ENCODE results near the gene PCYT1B. TPM values are rescaled to one million over a fixed set of nuclear protein-coding genes. Genes with fewer than 3 reads are reported as not detected.
"Not testable (repeated sequence)": the region's sequence is repeated elsewhere in the genome, so short reads cannot be mapped to it uniquely, and the experiment has no call there.

PCYT1B gene
- total RNA-seq, 1 donor, result 1.1 TPM

DNA sequence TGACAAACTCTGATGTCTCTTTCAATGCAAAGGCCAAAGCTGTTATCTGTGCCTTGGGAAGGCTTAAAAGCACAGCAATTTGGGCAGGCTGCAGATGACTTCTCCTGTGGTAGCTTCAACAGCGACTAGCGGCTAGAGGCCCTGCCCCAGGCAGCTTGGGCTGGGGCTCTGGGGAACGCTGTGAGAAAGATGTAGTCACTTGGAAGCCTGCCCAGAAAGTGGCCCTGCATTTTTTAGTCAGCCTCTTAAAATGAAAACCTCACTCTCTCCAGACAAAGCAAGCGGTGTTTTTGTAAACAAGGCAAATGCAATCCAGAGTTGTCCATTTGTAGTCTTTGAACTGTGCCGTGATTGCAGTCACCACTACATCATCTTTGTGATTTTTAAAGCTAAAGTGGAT is 27.5 kb downstream of the PCYT1B start:
- H3K9me3 ChIP-seq (ENCODE audit: low read depth, low read length), result no peaks in the 10 kb centered on the region
- no peaks in the 10 kb centered on the region for H4K20me1 ChIP-seq (ENCODE audit: insufficient read depth, low read length)
- H3K4me2 ChIP-seq (ENCODE audit: insufficient read depth, low read length), result no peak overlapping the region
- DNase-seq (ENCODE audit: insufficient read length, low spot score, missing footprints), result no peak
- no peaks in the 10 kb centered on the region for H3K27me3 ChIP-seq (ENCODE audit: insufficient read depth, low read length)
- no peak overlapping the region for H3K27ac ChIP-seq (ENCODE audit: low read depth, low read length)
- H3K36me3 ChIP-seq (ENCODE audit: insufficient read depth, low read length), result no peaks in the 10 kb centered on the region
- no peak overlapping the region for H3K4me3 ChIP-seq (ENCODE audit: insufficient read depth, low read length)
- TF ChIP-seq, protein P1, sequence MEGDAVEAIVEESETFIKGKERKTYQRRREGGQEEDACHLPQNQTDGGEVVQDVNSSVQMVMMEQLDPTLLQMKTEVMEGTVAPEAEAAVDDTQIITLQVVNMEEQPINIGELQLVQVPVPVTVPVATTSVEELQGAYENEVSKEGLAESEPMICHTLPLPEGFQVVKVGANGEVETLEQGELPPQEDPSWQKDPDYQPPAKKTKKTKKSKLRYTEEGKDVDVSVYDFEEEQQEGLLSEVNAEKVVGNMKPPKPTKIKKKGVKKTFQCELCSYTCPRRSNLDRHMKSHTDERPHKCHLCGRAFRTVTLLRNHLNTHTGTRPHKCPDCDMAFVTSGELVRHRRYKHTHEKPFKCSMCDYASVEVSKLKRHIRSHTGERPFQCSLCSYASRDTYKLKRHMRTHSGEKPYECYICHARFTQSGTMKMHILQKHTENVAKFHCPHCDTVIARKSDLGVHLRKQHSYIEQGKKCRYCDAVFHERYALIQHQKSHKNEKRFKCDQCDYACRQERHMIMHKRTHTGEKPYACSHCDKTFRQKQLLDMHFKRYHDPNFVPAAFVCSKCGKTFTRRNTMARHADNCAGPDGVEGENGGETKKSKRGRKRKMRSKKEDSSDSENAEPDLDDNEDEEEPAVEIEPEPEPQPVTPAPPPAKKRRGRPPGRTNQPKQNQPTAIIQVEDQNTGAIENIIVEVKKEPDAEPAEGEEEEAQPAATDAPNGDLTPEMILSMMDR (IDR thresholded peaks at IDR 0.05; ENCODE audit: extremely low read depth, low read depth, low read length), result no peak
- no peaks in the 10 kb centered on the region for H3K79me2 ChIP-seq (ENCODE audit: insufficient read depth, low read length)
- no peak overlapping the region for H2AFZ ChIP-seq (ENCODE audit: low read length)
- H3K4me1 ChIP-seq (ENCODE audit: insufficient read depth, low read length), result no peaks in the 10 kb centered on the region

DNA sequence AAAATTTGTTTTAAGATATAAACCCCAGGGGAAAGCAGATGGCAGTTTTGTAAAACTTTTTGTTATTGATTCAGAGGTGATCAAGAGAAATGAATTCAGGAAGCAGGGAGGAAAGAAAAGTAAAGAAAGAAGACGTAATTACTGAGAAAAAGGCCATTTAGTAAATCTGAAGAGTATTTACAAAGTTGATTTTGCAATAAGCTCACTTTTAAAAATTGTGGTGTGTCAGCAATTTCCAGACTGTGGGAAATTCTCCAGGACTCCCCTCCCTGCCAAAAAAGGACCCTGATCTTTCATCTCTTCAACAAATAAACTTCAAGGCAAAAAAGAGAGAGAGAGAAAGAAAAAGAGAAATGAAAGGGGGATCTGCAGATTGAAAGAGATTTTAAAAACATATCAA is 36.6 kb downstream of the PCYT1B start:
- Histone ChIP-seq H3K9me3 (ENCODE audit: low read depth, low read length) (no peaks in the 10 kb centered on the region), H3K36me3 (ENCODE audit: insufficient read depth, low read length) (no peaks in the 10 kb centered on the region), H3K4me1 (ENCODE audit: insufficient read depth, low read length) (no peaks in the 10 kb centered on the region), H3K27ac (ENCODE audit: low read depth, low read length) (no peak overlapping the region), H3K27me3 (ENCODE audit: insufficient read depth, low read length) (no peaks in the 10 kb centered on the region), H2AFZ (ENCODE audit: low read length) (no peak overlapping the region), H3K4me2 (ENCODE audit: insufficient read depth, low read length) (no peak overlapping the region), H3K4me3 (ENCODE audit: insufficient read depth, low read length) (no peak overlapping the region), H4K20me1 (ENCODE audit: insufficient read depth, low read length) (no peaks in the 10 kb centered on the region), H3K79me2 (ENCODE audit: insufficient read depth, low read length) (no peaks in the 10 kb centered on the region)
- no peak for DNase-seq (ENCODE audit: insufficient read length, low spot score, missing footprints)
- TF ChIP-seq, protein P1 (IDR thresholded peaks at IDR 0.05; ENCODE audit: extremely low read depth, low read depth, low read length), result no peak

DNA sequence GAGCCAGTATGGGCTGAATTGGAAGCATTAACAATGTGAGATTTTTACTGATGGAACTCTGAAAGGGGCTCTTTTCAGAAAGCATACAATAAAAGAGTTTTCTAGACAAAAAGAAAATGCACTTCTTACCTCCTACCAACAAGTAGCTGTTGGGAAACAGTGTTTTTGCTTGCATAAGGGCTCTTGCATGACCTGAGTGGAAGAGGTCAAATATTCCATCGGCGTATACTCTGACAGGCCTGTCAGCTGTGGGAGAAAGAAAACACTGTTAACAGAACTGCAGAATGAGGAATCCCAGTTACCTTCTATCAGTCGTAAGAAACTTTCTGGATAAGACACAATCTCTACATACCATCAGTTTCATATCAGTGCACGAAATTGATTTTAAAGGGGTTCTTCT is 39.5 kb downstream of the PCYT1B start:
- no peaks in the 10 kb centered on the region for H3K9me3 ChIP-seq (ENCODE audit: low read depth, low read length)
- no peak overlapping the region for H3K27ac ChIP-seq (ENCODE audit: low read depth, low read length)
- H3K27me3 ChIP-seq (ENCODE audit: insufficient read depth, low read length), result no peaks in the 10 kb centered on the region
- no peak overlapping the region for H3K4me3 ChIP-seq (ENCODE audit: insufficient read depth, low read length)
- H2AFZ ChIP-seq (ENCODE audit: low read length), result no peak overlapping the region
- no peak overlapping the region for H3K4me2 ChIP-seq (ENCODE audit: insufficient read depth, low read length)
- no peaks in the 10 kb centered on the region for H4K20me1 ChIP-seq (ENCODE audit: insufficient read depth, low read length)
- H3K79me2 ChIP-seq (ENCODE audit: insufficient read depth, low read length), result no peaks in the 10 kb centered on the region
- no peaks in the 10 kb centered on the region for H3K4me1 ChIP-seq (ENCODE audit: insufficient read depth, low read length)
- no peaks in the 10 kb centered on the region for H3K36me3 ChIP-seq (ENCODE audit: insufficient read depth, low read length)
- TF ChIP-seq, protein P1 (IDR thresholded peaks at IDR 0.05; ENCODE audit: extremely low read depth, low read depth, low read length), result no peak
- DNase-seq (ENCODE audit: insufficient read length, low spot score, missing footprints), result no peak

DNA sequence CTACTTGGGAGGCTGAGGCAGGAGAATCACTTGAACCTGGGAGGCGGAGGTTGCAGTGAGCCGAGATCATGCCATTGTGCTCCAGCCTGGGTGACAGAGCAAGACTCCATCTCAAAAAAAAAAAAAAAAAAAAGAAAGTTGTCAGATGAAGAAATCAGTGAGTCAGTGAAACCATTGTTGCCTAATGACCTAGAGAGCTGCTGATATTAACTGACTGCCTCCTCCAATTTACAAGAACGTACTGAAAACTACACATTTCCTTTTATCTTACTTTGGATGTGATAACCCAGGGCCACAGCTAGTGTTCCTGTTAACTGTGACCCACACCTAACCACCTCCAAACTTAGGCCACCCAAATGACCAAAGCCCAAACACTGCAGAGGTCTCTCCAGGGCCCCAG is 41.2 kb downstream of the PCYT1B start:
- not testable (repeated sequence) for H3K27me3 ChIP-seq (ENCODE audit: insufficient read depth, low read length); H4K20me1 ChIP-seq (ENCODE audit: insufficient read depth, low read length); H3K4me3 ChIP-seq (ENCODE audit: insufficient read depth, low read length); H2AFZ ChIP-seq (ENCODE audit: low read length); H3K4me2 ChIP-seq (ENCODE audit: insufficient read depth, low read length); H3K27ac ChIP-seq (ENCODE audit: low read depth, low read length); H3K4me1 ChIP-seq (ENCODE audit: insufficient read depth, low read length); H3K36me3 ChIP-seq (ENCODE audit: insufficient read depth, low read length); DNase-seq (ENCODE audit: insufficient read length, low spot score, missing footprints); H3K79me2 ChIP-seq (ENCODE audit: insufficient read depth, low read length); H3K9me3 ChIP-seq (ENCODE audit: low read depth, low read length)
